Skin epidermis (tissue), 12 donors: ENCODE data around the gene GATC.
A peak's percentile ranks its signal among the peaks of the same experiment; 100 is the strongest.

Experiments
- H3K27ac ChIP-seq, 21 experiments: fragments of 200-600 bp; sonication (generic) in 11 of 21; one replicate each; pipeline ENCODE4 v1.5.0; 2020; ENCODE audit warnings: mild to moderate bottlenecking in 3 of 21, inconsistent platforms in 2 of 21, moderate library complexity in 2 of 21
- H3K4me3 ChIP-seq, 7 experiments: fragments of 200-600 bp; sonication (generic) in 2 of 7; one replicate each; pipeline ENCODE4 v1.5.0; 2020; ENCODE audit warnings: inconsistent platforms in 2 of 7, mild to moderate bottlenecking in 2 of 7, moderate library complexity in 1 of 7

The GATC gene

DNA sequence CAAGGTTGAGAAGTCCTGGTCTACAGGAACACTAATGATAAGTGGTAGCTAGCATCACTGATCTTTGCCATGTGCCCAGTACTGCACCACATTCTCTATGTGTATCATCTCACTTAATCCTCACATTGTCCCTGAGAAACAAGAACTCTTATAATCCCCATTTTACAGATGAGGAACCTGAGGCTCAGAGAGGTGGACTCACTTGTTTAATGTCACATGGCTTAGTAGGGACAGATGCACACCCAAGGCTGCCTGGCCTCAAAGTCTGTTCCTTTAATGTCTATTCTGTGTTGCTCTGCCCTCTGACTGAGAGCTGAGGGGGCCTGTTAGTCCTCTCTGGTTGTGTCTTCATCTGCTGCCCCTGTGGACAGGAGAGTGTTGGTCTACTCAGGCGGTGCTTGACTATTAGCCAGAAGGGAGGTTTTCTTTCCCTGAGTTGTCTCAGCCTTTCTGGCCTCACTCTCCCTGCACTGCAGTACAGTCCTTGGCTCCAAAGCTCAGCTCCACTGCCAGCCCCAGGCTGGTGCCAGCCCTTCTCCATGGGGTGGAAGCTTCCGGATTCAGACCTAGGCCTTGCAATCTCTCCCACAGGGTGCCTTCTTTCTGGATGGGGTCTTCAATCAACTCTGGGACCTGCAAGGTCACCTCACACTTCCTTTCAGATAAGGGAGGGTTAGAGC is 44.7 kb downstream of the GATC start:
- Histone ChIP-seq H3K4me3 (no peak overlapping the region), H3K27ac (peak overlapping the region in 1 of 21 experiments; percentile 53)

DNA sequence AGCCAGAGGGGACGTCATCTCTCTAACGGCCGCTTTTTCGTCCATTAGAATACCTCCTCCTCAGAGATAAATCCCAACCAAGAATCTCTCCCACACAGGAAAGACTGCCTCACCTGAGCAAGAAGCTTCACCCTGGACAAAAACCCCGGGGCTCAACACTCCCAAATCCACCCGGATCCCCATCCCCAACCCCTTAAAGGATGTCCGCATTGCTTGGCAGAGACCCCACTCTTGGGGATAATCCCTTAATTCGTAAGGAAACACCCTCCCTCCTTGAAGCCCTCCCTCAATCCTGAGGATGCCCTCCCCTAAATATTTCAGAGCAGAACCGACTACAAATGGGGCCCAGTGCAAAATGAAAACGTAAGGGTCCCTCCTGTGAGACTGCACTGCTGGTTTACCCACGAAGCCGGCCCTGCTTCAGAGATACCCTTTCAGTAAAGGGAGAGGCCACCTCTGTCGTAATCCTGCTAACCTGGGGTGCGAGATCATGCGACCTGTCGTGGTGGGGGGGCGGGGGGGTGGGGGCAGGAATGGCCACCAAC is 49.0 kb downstream of the GATC start:
- Histone ChIP-seq H3K4me3 (peak overlapping the region; percentile 71 to 99 (median 90)), H3K27ac (peak overlapping the region in 19 of 21 experiments; percentile 56 to 99 (median 94))

DNA sequence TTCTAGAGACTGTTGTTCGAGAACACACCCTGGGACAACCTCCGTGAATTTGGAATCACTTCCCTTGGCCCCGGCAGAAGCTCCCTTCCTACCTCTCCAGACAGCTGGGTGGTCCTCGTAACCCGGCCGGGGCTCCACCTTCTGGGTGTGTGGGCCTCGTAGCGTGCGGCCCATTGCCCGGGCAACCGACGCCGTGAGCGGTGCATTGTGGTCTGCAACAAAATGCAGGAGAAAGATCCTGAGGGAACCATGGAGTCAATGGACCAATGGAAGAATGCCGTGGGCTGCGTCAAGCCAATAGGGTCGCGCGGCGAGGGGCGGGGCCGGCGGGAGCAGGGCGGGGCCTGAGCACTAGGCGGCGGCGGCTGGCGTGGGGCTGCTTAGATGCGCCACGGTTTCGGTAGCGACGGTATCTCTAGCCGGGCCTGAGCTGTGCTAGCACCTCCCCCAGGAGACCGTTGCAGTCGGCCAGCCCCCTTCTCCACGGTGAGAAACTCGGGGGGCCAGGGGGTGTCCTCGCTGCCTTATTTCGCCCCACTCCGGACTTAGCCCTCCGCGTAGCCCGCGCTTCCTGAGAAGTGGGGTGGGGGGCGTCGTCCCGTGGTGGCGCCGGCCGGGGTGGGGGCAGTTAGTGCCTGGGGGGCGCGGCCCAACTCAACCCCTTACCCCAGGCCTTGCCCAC is 49.6 kb downstream of the GATC start, which contains the start of gene DYNLL1:
DYNLL1 (plus strand) TSS at position 383 of the 682 bp plus-strand sequence. CDS start 309 bp downstream, outside the sequence.
- H3K27ac ChIP-seq = peak within 1 kb of the TSS; percentile 76 to 99 (median 94)
- peak within 1 kb of the TSS; percentile 71 to 99 (median 90) for H3K4me3 ChIP-seq

DNA sequence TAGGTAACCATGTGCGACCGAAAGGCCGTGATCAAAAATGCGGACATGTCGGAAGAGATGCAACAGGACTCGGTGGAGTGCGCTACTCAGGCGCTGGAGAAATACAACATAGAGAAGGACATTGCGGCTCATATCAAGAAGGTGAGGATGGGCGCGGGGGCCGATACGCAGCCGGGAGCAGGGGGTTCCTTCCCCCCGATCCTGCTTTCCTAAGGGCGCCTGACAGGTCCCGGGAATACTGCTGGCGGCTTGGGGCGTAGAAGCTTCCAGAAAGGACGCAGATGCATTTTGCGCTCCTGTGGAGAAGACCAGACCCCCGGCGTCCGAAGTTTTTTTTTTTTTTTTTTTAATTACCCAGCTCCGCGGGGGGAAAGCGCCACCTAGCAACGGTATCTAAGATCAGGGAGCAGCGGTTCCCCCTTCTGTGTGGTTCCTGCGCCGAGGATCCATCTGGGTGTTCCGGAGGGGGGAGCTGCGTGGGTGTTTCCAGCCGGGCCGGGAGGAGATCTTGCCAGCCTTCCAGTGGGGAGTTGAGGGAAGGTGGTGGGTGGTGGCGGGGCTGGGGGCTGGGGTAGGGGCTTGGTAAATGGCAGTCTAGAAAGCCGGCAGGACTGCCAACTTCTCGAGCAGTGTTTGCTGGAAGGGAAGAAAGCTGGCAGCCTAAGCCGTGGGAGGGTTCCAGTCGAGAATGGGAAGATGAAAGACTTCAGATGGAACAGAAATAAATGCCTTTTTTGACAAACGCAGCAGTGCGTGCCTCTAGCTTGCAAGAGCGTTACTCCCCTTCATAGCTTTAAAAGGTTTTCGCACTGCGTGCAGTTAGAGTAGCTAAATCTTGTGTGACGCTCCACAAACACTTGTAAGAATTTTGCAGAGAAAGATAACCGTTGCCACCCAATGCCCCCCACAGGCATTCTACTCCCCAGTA is 50.4 kb downstream of the GATC start:
- Histone ChIP-seq H3K27ac (peak overlapping the region; percentile 76 to 99 (median 94)), H3K4me3 (peak overlapping the region; percentile 71 to 99 (median 90))

DNA sequence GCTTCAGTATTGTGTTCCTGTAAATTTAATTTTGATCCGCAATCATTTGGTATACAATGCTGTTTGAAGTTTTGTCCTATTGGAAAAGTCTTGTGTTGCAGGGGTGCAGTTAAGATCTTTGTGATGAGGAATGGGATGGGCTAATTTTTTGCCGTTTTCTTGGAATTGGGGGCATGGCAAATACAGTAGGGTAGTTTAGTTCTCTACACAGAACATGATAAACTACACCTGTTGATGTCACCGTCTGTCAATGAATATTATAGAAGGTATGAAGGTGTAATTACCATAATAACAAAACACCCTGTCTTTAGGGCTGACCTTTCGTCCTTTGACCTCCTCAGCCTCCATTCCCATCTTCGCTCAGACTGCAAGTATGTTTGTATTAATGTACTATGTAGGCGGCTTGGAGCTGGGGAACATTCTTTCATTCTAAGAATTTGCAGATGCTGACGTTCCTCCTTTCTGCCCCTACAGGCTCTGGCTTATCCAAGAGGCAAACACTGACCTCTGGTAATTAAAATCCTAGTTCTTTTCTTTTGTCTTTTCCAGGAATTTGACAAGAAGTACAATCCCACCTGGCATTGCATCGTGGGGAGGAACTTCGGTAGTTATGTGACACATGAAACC is 51.4 kb downstream of the GATC start:
- Histone ChIP-seq H3K27ac (peak overlapping the region in 14 of 21 experiments; percentile 5 to 99 (median 96)), H3K4me3 (peak overlapping the region; percentile 71 to 99 (median 90))

DNA sequence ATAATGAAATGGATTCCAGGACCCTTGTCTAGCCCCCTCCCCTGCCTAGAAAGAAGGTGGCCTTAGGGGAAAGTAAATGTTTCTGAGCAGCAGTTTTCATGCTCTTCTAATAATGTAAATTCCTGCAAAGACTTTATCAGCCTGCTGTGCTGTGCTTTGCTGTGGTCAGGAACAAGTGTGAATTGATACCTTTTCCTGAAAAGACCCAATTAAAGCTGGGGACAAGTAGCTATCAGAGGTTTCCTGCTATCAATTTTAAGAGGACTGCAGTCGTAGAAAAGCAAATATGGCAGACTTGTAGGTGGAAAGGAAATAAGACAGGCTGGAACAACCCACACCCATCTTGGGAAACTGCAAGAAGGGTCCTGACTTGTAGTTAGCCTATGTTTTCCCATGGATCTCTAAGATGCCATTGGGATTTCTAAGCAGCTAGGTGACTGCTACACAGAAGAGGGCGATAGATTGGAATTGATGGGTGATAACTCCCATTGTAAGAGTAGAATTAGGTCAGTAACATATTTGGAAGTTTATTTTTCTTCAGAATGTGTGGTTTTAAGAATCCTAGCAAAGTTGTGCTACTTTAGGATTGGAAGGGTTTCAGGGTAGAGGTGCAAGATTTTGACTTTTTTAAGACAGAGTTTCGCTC is 52.7 kb downstream of the GATC start:
- Histone ChIP-seq H3K27ac (peak overlapping the region in 2 of 21 experiments; percentile 39 to 99), H3K4me3 (no peak overlapping the region)

DNA sequence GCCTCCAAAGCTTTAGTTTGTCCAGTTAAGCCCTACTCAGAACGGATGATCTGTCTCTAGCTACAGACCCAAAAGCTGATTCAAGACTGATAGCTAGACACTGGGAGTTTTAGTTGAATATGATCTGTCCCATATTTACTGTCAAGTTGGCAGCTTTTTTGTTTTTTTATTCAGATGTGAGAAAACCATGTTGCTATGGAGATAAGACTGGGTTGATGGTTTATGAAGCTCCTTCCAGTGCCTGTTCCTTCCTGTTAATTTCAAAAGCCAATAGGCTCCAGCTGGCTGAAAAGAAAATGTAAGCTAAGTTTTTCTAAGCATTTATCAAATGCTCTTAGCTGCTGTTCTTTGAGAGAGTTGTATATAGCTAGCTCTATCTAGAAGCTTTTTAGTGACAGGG is 54.3 kb downstream of the GATC start:
- no peak overlapping the region for H3K27ac ChIP-seq

DNA sequence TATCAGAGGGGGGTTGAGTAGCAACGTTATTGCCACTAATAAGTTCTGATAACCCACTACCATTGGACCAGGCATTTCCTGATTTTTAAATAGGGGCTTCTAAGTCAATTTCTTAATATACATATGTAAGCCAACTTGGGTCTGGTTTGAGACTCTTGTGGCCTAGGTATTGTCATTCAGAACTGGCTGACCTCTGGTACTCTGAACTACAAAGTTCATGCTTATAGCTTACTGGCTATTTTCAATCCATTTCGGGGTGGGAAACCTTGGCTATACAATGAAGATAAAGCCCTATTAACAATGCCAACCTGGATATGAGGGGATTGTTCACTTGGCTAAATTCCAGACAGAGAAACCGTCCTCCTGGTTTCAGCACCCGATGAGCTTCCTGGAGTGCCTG is 58.3 kb downstream of the GATC start:
- Histone ChIP-seq H3K27ac (no peak overlapping the region), H3K4me3 (no peak overlapping the region)

More for the DNA sequence above, 54.3 kb downstream of the GATC start:
- no peak overlapping the region for H3K4me3 ChIP-seq

DNA sequence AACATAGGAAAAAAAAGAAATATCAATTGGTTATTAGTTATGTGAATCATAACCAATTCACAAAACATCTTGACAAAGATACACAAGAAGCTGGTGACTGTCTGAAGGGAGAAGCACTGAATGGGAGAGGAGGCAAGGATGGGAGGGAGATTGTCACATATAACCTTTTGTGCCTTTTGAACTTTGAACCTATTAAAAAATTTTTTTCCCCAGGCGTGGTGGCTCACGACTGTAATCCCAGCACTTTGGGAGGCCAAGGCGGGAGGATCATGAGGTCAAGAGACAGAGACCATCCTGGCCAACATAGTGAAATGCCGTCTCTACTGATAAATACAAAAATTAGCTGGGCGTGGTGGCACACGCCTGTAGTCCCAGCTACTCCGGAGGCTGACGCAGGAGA is 62.3 kb downstream of the GATC start:
- Histone ChIP-seq H3K27ac (no peak overlapping the region), H3K4me3 (no peak overlapping the region)
